HG03108 (cell line): ENCODE data around the gene SYNE2.

ENCODE experiments used
- ATAC-seq: cut with Tn5 transposase; IDR thresholded peaks from one replicate; pipeline ENCODE4 v1.9.1; 2021; ENCODE audit warnings: moderate library complexity; ENCODE audit not compliant: unreplicated experiment

SYNE2 gene

GRCh38 chr14:64235652-64236640 lies 383.1 kb downstream of the SYNE2 start:
- peak; percentile 63 for ATAC-seq

- no peak for ATAC-seq
Observed at GRCh38 chr14:64238049-64238448, 385.2 kb downstream of the SYNE2 start.

- no peak for ATAC-seq
Observed at GRCh38 chr14:64238631-64239030, 385.8 kb downstream of the SYNE2 start.

GRCh38 chr14:64244279-64244678 lies 391.5 kb downstream of the SYNE2 start:
- ATAC-seq = no peak

- ATAC-seq = no peak
Observed at GRCh38 chr14:64245491-64245890, 392.7 kb downstream of the SYNE2 start.

GRCh38 chr14:64246688-64247087 lies 393.9 kb downstream of the SYNE2 start:
- no peak for ATAC-seq

GRCh38 chr14:64247195-64247594 lies 394.4 kb downstream of the SYNE2 start:
- no peak for ATAC-seq

- no peak for ATAC-seq
Observed at GRCh38 chr14:64248689-64249088, 395.9 kb downstream of the SYNE2 start.

GRCh38 chr14:64249363-64249762 lies 396.6 kb downstream of the SYNE2 start:
- no peak for ATAC-seq

GRCh38 chr14:64253672-64254071 lies 400.9 kb downstream of the SYNE2 start:
- ATAC-seq = no peak

- ATAC-seq = no peak
Observed at GRCh38 chr14:64255756-64256155, 403.0 kb downstream of the SYNE2 start.

GRCh38 chr14:64260418-64260817 lies 407.6 kb downstream of the SYNE2 start:
- ATAC-seq = no peak

GRCh38 chr14:64265222-64265621 lies 412.4 kb downstream of the SYNE2 start:
- no peak for ATAC-seq

GRCh38 chr14:64266239-64266638 lies 413.4 kb downstream of the SYNE2 start:
- no peak for ATAC-seq

- ATAC-seq = no peak
Observed at GRCh38 chr14:64272019-64272418, 419.2 kb downstream of the SYNE2 start.
